HG02870 (cell line): ENCODE data around the gene DYNC2H1.
A peak's percentile ranks its signal among the peaks of the same experiment; 100 is the strongest.

Experiments used
- ATAC-seq: cut with Tn5 transposase; IDR thresholded peaks from one replicate; pipeline ENCODE4 v1.9.1; 2021; ENCODE audit warnings: mild to moderate bottlenecking, moderate library complexity; ENCODE audit not compliant: unreplicated experiment

The DYNC2H1 gene

GRCh38 chr11:103279821-103280220 lies 170.6 kb downstream of the DYNC2H1 start:
- ATAC-seq: no peak

- no peak for ATAC-seq
These were observed 172.1 kb downstream of the DYNC2H1 start for GRCh38 chr11:103281301-103281700.

- ATAC-seq: no peak
These were observed 175.0 kb downstream of the DYNC2H1 start for GRCh38 chr11:103284260-103284659.

- ATAC-seq: no peak
These were observed 185.3 kb downstream of the DYNC2H1 start for GRCh38 chr11:103294516-103294915.

GRCh38 chr11:103295704-103296103 lies 186.5 kb downstream of the DYNC2H1 start:
- no peak for ATAC-seq

- no peak for ATAC-seq
These were observed 188.7 kb downstream of the DYNC2H1 start for GRCh38 chr11:103297900-103298299.

GRCh38 chr11:103315248-103315647 lies 206.0 kb downstream of the DYNC2H1 start:
- ATAC-seq: no peak

GRCh38 chr11:103317118-103317517 lies 207.9 kb downstream of the DYNC2H1 start:
- ATAC-seq: no peak

- no peak for ATAC-seq
These were observed 213.6 kb downstream of the DYNC2H1 start for GRCh38 chr11:103322821-103323220.

- ATAC-seq: no peak
These were observed 216.5 kb downstream of the DYNC2H1 start for GRCh38 chr11:103325686-103326069.

GRCh38 chr11:103326070-103326794 lies 217.0 kb downstream of the DYNC2H1 start:
- ATAC-seq: peak; percentile 98

- ATAC-seq: no peak
These were observed 218.5 kb downstream of the DYNC2H1 start for GRCh38 chr11:103327721-103328120.

GRCh38 chr11:103332409-103332808 lies 223.2 kb downstream of the DYNC2H1 start:
- no peak for ATAC-seq

- no peak for ATAC-seq
These were observed 229.6 kb downstream of the DYNC2H1 start for GRCh38 chr11:103338621-103339484.

GRCh38 chr11:103339485-103339857 lies 230.2 kb downstream of the DYNC2H1 start:
- ATAC-seq: no peak

- no peak for ATAC-seq
These were observed 231.7 kb downstream of the DYNC2H1 start for GRCh38 chr11:103340956-103341355.

GRCh38 chr11:103344886-103345285 lies 235.7 kb downstream of the DYNC2H1 start:
- ATAC-seq: no peak

GRCh38 chr11:103349595-103349994 lies 240.4 kb downstream of the DYNC2H1 start:
- no peak for ATAC-seq

GRCh38 chr11:103354656-103355055 lies 245.4 kb downstream of the DYNC2H1 start:
- ATAC-seq: no peak

- ATAC-seq: no peak
These were observed 249.0 kb downstream of the DYNC2H1 start for GRCh38 chr11:103358251-103358650.

GRCh38 chr11:103359216-103359615 lies 250.0 kb downstream of the DYNC2H1 start:
- ATAC-seq: no peak

- no peak for ATAC-seq
These were observed 255.5 kb downstream of the DYNC2H1 start for GRCh38 chr11:103364687-103365086.
